CD4-positive, CD25-positive, alpha-beta regulatory T cell (primary cell): Measurements from ENCODE around the gene PHLDB1. TPM values are rescaled to one million over a fixed set of nuclear protein-coding genes. Genes with fewer than 3 reads are reported as not detected.

ENCODE experiments used
- ATAC-seq, 2 donors: fragments of 150-1000 bp; cut with Tn5 transposase; one replicate each; pipeline ENCODE4 v1.10.0; 2021; ENCODE audit warnings: low read depth in 2 of 2, moderate number of reproducible peaks in 2 of 2, moderate library complexity in 1 of 2
- DNase-seq, 3 donors: peaks; one replicate each; pipeline versions ENCODE4 v3.0.0 to v3.0.0-alpha.2; 2012 to 2022; ENCODE audit warnings: mixed read lengths in 1 of 3
- H3K27ac ChIP-seq: one replicate; pipeline ENCODE4 v1.7.0; 2013; ENCODE audit warnings: mild to moderate bottlenecking, low read length; ENCODE audit not compliant: insufficient read depth, poor library complexity, severe bottlenecking
- H3K27me3 ChIP-seq: one replicate; pipeline ENCODE4 v1.7.0; 2013; ENCODE audit warnings: low read length; ENCODE audit not compliant: control insufficient read depth, insufficient read depth
- H3K36me3 ChIP-seq: one replicate; pipeline ENCODE4 v1.7.0; 2013; ENCODE audit warnings: mild to moderate bottlenecking, low read length, moderate library complexity; ENCODE audit not compliant: control insufficient read depth, insufficient read depth
- H3K4me1 ChIP-seq: 2 replicates; pipeline ENCODE4 v1.7.0; 2013; ENCODE audit warnings: mild to moderate bottlenecking, low read length; ENCODE audit not compliant: insufficient read depth, control insufficient read depth, poor library complexity, severe bottlenecking
- H3K4me3 ChIP-seq: one replicate; pipeline ENCODE4 v1.7.0; 2013; ENCODE audit warnings: low read depth, mild to moderate bottlenecking, low read length, moderate library complexity
- H3K9me3 ChIP-seq, 2 experiments: 1 replicate in 1 of 2; 2 replicates in 1 of 2; pipeline ENCODE4 v1.7.0; 2013; ENCODE audit warnings: low read length in 2 of 2, mild to moderate bottlenecking in 1 of 2, moderate library complexity in 1 of 2; ENCODE audit not compliant: control insufficient read depth in 2 of 2
- H3K27ac Mint-ChIP-seq, 3 donors: one replicate each; pipeline ENCODE4 v1.8.0; 2020 to 2022; ENCODE audit warnings: mild to moderate bottlenecking in 3 of 3, mixed read lengths in 3 of 3, moderate library complexity in 2 of 3
- H3K27me3 Mint-ChIP-seq: one replicate; pipeline ENCODE4 v1.8.0; 2022; ENCODE audit warnings: mild to moderate bottlenecking, mixed read lengths
- H3K36me3 Mint-ChIP-seq: one replicate; pipeline ENCODE4 v1.8.0; 2020; ENCODE audit warnings: mixed read lengths
- H3K4me1 Mint-ChIP-seq, 4 donors: one replicate each; pipeline ENCODE4 v1.8.0; 2020 to 2022; ENCODE audit warnings: mixed read lengths in 4 of 4, mild to moderate bottlenecking in 1 of 4
- H3K4me3 Mint-ChIP-seq, 4 donors: one replicate each; pipeline ENCODE4 v1.8.0; 2020 to 2022; ENCODE audit warnings: mild to moderate bottlenecking in 4 of 4, mixed read lengths in 4 of 4, moderate library complexity in 3 of 4
- H3K9me3 Mint-ChIP-seq, 7 donors: one replicate each; pipeline ENCODE4 v1.8.0; 2020 to 2022; ENCODE audit warnings: mixed read lengths in 7 of 7, mild to moderate bottlenecking in 3 of 7, moderate library complexity in 2 of 7
- polyA plus RNA-seq, 4 donors: library from polyadenylated mRNA; unstranded; fragments of 300-500 nt; fragmentation: Illumina TruSeq; gene quantifications; one replicate each; pipeline ENCODE4 v1.2.3, GENCODE V29; 2021
- total RNA-seq: library from RNA; stranded (reverse); gene quantifications from one replicate; pipeline ENCODE4 v1.2.3, GENCODE V29; 2022

The PHLDB1 gene
- total and polyA plus RNA-seq, 5 donors from 2014 or later = 0.16 to 1.2 (median 0.55) TPM; not detected in 1

DNA sequence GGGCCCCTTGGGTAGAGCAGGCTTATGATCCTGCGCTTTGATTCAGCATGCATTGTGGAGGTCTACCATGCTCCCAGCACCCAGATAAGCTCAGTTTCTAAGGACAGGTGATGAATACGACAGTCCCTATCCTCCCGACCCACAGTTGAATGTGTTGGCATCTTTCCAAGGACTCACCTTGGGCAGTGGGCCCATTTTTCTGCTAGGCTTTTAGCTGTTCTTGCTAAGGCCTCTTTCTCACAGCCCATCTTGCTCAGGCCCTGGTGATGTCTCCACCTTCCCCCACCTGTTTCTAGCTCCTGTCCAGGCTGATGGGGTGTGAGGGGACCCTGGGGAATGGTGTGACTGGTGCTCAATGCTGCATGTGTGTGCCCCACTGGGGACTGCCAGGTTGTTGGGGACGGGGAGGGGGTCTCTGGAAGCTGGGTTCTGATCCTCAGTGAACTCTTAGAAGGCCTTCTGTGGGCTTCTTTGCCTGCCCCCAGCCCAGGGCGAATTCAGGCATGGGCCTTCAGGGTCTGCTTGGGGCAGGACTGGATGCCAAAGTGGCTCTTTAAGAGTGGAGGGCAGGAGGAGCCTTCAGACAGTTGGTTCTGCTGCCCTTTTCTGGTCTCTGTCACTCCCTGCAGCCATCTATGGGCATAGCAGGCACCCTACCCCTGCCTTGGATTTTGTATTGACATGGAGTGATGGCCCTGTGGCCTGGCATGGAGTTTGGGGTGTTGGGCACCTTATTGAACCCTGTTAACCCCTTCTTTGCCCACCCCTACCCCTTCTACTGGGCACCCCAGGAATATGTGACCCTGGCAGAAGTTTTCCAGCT lies 33.1 kb downstream of the PHLDB1 start:
- no peak for ATAC-seq
- Histone ChIP-seq H3K9me3 (no peaks in the 10 kb centered on the region), H3K27ac (no peak overlapping the region), H3K4me1 (no peaks in the 10 kb centered on the region), H3K36me3 (no peaks in the 10 kb centered on the region), H3K27me3 (no peaks in the 10 kb centered on the region), H3K4me3 (no peak overlapping the region)
- Mint-ChIP-seq H3K27ac (no peak overlapping the region), H3K9me3 (no peaks in the 10 kb centered on the region), H3K27me3 (peaks cover 4% of the 10 kb centered on the region), H3K4me1 (no peaks in the 10 kb centered on the region), H3K4me3 (no peak overlapping the region), H3K36me3 (no peaks in the 10 kb centered on the region)
- DNase-seq = no peak

DNA sequence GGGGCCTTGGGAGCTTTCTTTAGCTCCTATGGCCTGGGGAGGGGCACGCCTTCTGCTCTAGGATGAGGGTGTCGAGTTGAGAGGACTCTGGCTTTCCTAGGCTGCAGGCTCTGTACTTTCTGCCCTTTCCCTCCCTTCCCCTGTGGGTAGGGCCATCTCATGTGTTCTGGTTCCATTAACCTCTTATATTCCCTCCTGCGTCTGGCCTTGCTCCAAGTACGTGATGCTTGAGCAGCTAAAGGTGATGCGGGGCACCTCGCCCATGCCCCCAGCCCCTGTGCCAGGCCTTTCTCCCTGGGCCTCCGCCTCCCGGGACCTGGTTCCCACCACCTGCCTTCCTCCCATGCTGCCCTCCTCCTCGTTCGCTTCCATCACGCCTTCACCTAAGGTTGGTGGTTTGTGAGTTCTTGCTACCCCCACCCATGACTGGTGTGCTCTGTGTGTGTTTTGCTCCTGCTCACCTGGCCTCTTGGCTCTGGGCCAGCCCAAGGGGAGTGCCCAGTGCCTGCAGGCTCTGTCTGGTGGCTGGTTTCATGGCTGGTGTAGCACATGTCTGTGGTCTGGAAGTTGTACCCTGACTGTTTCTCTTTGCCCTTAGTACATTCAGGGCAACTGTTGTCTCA lies 34.1 kb downstream of the PHLDB1 start:
- Mint-ChIP-seq H3K27ac (no peak overlapping the region), H3K36me3 (no peaks in the 10 kb centered on the region), H3K27me3 (peaks cover 4% of the 10 kb centered on the region), H3K4me3 (no peak overlapping the region), H3K4me1 (no peaks in the 10 kb centered on the region), H3K9me3 (no peaks in the 10 kb centered on the region)
- Histone ChIP-seq H3K4me1 (no peaks in the 10 kb centered on the region), H3K9me3 (no peaks in the 10 kb centered on the region), H3K4me3 (no peak overlapping the region), H3K36me3 (no peaks in the 10 kb centered on the region), H3K27ac (no peak overlapping the region), H3K27me3 (no peaks in the 10 kb centered on the region)
- ATAC-seq (no peak), DNase-seq (no peak)

DNA sequence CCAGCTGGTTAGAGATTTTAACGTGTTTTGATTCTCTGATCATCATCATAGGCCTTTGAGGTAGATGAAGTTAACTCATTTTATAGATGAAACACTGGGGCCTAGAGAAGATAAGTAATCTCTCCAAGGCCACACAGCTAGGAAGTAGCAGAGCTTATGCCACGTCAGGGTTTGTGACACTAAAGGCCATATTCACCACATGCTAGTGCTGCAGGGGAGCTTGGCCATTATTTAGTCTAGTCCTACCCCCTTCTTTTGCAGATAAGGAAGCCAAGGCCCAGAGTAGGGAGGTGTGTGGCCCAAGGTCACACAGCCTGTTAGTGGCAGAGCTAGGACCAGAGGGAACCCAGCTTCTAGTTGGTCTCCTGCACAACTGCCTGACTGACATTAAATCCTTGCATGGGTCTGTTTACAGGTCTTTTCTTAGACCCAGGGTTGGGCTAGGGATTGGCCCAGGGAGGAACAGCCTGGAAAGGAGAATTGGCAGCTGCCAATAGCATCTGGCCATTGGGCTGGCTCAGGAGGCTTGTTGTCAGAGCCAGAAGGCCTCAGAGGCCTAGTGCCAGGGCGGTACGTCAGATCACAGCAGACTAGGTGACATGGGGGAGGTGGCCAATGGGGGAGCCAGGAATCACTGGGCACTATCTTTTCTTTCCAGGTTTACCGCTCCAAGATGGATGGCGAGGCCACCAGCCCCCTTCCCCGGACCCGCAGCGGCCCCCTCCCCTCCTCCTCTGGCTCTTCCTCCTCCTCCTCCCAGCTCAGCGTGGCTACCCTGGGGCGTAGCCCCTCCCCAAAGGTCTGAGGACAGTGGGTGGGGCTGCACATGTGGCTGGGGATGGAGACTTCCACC lies 36.0 kb downstream of the PHLDB1 start:
- DNase-seq (no peak), ATAC-seq (no peak)
- Histone ChIP-seq H3K27me3 (no peaks in the 10 kb centered on the region), H3K27ac (no peak overlapping the region), H3K4me1 (no peaks in the 10 kb centered on the region), H3K9me3 (no peaks in the 10 kb centered on the region), H3K4me3 (no peak overlapping the region), H3K36me3 (no peaks in the 10 kb centered on the region)
- no peaks in the 10 kb centered on the region for H3K4me1 Mint-ChIP-seq
- H3K27ac Mint-ChIP-seq = no peak overlapping the region
- H3K9me3 Mint-ChIP-seq = no peaks in the 10 kb centered on the region
- peaks cover 6% of the 10 kb centered on the region for H3K27me3 Mint-ChIP-seq
- no peaks in the 10 kb centered on the region for H3K36me3 Mint-ChIP-seq
- H3K4me3 Mint-ChIP-seq = no peak overlapping the region

DNA sequence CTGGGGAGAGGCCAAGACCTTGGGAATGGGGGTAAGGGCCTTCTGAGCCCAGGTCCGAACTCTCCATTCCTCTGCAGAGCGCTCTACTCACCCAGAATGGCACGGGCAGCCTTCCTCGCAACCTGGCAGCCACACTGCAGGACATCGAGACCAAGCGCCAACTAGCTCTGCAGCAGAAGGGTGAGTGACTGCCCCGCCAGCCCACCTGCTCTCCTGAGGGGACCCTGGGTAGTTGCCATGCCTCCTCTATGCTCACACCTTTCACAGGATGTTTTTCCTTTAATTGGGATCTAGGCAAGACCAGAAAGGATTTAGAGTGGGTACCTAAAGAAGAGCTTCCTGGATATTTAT lies 36.6 kb downstream of the PHLDB1 start:
- Histone ChIP-seq H3K27me3 (no peaks in the 10 kb centered on the region), H3K36me3 (no peaks in the 10 kb centered on the region), H3K4me1 (no peaks in the 10 kb centered on the region), H3K9me3 (no peaks in the 10 kb centered on the region), H3K27ac (no peak overlapping the region), H3K4me3 (no peak overlapping the region)
- Mint-ChIP-seq H3K36me3 (no peaks in the 10 kb centered on the region), H3K9me3 (no peaks in the 10 kb centered on the region), H3K4me1 (no peaks in the 10 kb centered on the region), H3K4me3 (no peak overlapping the region), H3K27me3 (peaks cover 6% of the 10 kb centered on the region), H3K27ac (no peak overlapping the region)
- no peak for ATAC-seq
- DNase-seq = no peak

DNA sequence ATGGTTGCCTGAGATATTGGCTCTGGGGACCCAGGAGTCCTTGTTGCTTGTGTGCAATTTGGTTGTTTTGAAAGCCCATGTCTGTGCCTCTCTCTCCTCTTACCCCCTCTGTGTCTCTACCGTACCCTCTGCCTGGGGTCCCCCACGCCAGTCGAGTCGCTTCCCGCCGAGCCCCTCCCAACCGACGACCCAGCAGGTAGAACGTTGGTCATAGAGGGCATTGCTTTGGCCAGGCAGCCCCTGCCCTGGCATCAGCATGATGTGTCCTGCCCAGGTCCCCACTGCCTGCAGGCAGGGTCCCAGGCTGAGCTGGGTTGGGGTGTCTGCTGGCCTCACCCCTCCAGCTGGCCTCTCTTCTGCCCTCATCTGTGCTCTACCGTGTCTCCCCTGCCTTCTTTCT lies 37.1 kb downstream of the PHLDB1 start:
- H3K36me3 Mint-ChIP-seq = no peaks in the 10 kb centered on the region
- no peaks in the 10 kb centered on the region for H3K4me1 Mint-ChIP-seq
- no peaks in the 10 kb centered on the region for H3K9me3 Mint-ChIP-seq
- no peak for ATAC-seq
- Histone ChIP-seq H3K4me1 (no peaks in the 10 kb centered on the region), H3K27ac (no peak overlapping the region), H3K36me3 (no peaks in the 10 kb centered on the region), H3K9me3 (no peaks in the 10 kb centered on the region), H3K4me3 (no peak overlapping the region), H3K27me3 (no peaks in the 10 kb centered on the region)
- no peak overlapping the region for H3K27ac Mint-ChIP-seq
- no peak for DNase-seq
- no peak overlapping the region for H3K4me3 Mint-ChIP-seq
- peaks cover 6% of the 10 kb centered on the region for H3K27me3 Mint-ChIP-seq

DNA sequence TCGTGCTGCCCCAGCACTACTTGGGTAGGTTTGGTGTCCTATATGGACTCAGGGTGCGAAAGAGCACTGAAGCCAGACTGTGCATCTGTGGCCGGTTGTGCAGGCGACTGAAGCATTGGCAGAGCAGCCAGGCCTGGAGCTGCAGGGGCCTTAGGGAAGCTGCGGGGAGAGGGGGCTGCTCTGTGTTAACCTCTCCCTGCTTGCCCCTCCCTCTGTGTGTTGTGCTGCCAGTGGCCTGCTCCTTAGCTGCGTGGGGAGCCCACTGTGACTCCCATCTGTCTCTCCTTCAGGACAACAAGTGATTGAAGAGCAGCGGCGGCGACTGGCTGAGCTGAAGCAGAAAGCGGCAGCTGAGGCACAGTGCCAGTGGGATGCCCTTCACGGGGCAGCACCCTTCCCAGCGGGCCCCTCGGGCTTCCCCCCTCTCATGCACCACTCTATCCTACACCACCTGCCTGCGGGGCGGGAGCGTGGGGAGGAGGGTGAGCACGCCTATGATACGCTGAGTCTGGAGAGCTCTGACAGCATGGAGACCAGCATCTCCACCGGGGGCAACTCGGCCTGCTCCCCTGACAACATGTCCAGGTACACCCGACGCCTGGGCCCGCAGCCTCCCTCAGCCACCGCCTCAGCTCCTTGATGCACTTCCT lies 37.8 kb downstream of the PHLDB1 start:
- Mint-ChIP-seq H3K27me3 (peaks cover 6% of the 10 kb centered on the region), H3K4me1 (no peaks in the 10 kb centered on the region), H3K36me3 (no peaks in the 10 kb centered on the region), H3K4me3 (no peak overlapping the region), H3K27ac (no peak overlapping the region), H3K9me3 (no peaks in the 10 kb centered on the region)
- no peak overlapping the region for H3K4me3 ChIP-seq
- ATAC-seq (no peak), DNase-seq (no peak)
- H3K9me3 ChIP-seq = no peaks in the 10 kb centered on the region
- no peaks in the 10 kb centered on the region for H3K27me3 ChIP-seq
- no peaks in the 10 kb centered on the region for H3K36me3 ChIP-seq
- no peak overlapping the region for H3K27ac ChIP-seq
- no peaks in the 10 kb centered on the region for H3K4me1 ChIP-seq

DNA sequence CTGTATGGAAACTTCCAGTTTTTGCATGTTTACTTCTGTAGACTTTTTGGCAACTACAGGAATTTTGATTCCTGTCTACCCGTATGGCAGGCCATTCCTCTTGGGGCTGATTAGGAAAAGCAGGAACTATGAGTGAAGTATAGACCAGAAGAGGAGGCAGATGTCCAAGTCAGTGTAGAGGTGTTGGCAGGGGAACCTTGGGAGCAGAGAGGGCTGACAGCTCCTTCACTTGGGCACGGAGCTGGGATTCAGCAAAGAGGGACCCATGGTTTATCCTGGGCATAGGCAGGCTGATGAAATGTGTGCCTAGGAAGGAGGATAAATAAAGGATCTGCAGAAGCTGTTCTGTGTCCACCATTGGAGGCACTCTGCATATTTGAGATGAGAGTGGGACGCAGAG lies 39.0 kb downstream of the PHLDB1 start:
- no peaks in the 10 kb centered on the region for H3K9me3 ChIP-seq
- Mint-ChIP-seq H3K27ac (peak overlapping the region in 1 of 3 donors; percentile 8), H3K4me1 (no peaks in the 10 kb centered on the region), H3K4me3 (no peak overlapping the region), H3K27me3 (peaks cover 6% of the 10 kb centered on the region), H3K9me3 (no peaks in the 10 kb centered on the region), H3K36me3 (no peaks in the 10 kb centered on the region)
- no peak overlapping the region for H3K27ac ChIP-seq
- no peak overlapping the region for H3K4me3 ChIP-seq
- H3K4me1 ChIP-seq = no peaks in the 10 kb centered on the region
- ATAC-seq = no peak
- no peak for DNase-seq
- H3K36me3 ChIP-seq = no peaks in the 10 kb centered on the region
- no peaks in the 10 kb centered on the region for H3K27me3 ChIP-seq
